H1 (cell line): ENCODE results near the gene EXOSC7. TPM values are rescaled to one million over a fixed set of nuclear protein-coding genes. Genes with fewer than 3 reads are reported as not detected.

Experiments
- CTCF ChIA-PET: fragments of 300-600 bp; sonication (Branson Sonifier 250); formaldehyde crosslinking; loops from one replicate; lab custom pipeline; 2021; ENCODE audit not compliant: partially characterized antibody; lab: Charles Lee
- POLR2A ChIA-PET: fragments of 300-600 bp; sonication (Branson Sonifier 250); formaldehyde crosslinking; loops from one replicate; lab custom pipeline; 2021; ENCODE audit warnings: inconsistent platforms; ENCODE audit not compliant: partially characterized antibody; lab: Charles Lee
- DNase-seq, 2 experiments: peaks; one replicate each; pipeline versions ENCODE4 v3.0.0 to v3.0.0-alpha.2; 2010 to 2022; ENCODE audit warnings: low spot score in 2 of 2, low read depth in 1 of 2, mixed read lengths in 1 of 2
- FAIRE-seq: peaks from 2 replicates; lab custom pipeline; 2011; peaks lifted over from hg19 to GRCh38; lab: Jason Lieb, UNC
- H2AFZ ChIP-seq: 2 replicates; pipeline ENCODE4 v1.8.1; 2012; ENCODE audit warnings: low read length, inconsistent platforms
- H2AK5ac ChIP-seq: 2 replicates; pipeline ENCODE4 v1.6.1; 2013; ENCODE audit warnings: low read depth, low read length
- H2BK120ac ChIP-seq: replicated peaks from 2 replicates; pipeline ENCODE3; 2013; ENCODE audit warnings: low read depth, low read length, inconsistent platforms
- H2BK12ac ChIP-seq: 2 replicates; pipeline ENCODE4 v1.6.1; 2013; ENCODE audit warnings: low read depth, low read length
- H2BK15ac ChIP-seq: 2 replicates; pipeline ENCODE4 v1.6.1; 2013; ENCODE audit warnings: low read length
- H2BK20ac ChIP-seq: 2 replicates; pipeline ENCODE4 v1.6.1; 2013; ENCODE audit warnings: low read length
- H2BK5ac ChIP-seq: 2 replicates; pipeline ENCODE4 v1.6.1; 2013; ENCODE audit warnings: low read depth, low read length
- H3K14ac ChIP-seq: 2 replicates; pipeline ENCODE4 v1.6.1; 2013; ENCODE audit warnings: inconsistent platforms; ENCODE audit not compliant: insufficient read length
- H3K18ac ChIP-seq: 2 replicates; pipeline ENCODE4 v1.6.1; 2013; ENCODE audit warnings: low read length; ENCODE audit errors: extremely low read depth
- H3K23ac ChIP-seq: 2 replicates; pipeline ENCODE4 v1.6.1; 2013; ENCODE audit warnings: inconsistent platforms; ENCODE audit not compliant: insufficient read length
- H3K23me2 ChIP-seq: 2 replicates; pipeline ENCODE4 v1.6.1; 2013; ENCODE audit warnings: low read depth, low read length
- H3K27ac ChIP-seq: 2 replicates; pipeline ENCODE4 v1.6.1; 2011; ENCODE audit warnings: low read depth, low read length, inconsistent platforms
- H3K27me3 ChIP-seq, 4 experiments: replicated peaks in 1 of 4; 1 replicate in 1 of 4; 2 replicates in 3 of 4; pipeline versions ENCODE4 v1.6.1 to v1.8.1; 2011 to 2013; ENCODE audit warnings: low read length in 3 of 4, mild to moderate bottlenecking in 3 of 4, inconsistent platforms in 2 of 4, mixed read lengths in 2 of 4, moderate library complexity in 1 of 4; ENCODE audit not compliant: control insufficient read depth in 3 of 4, insufficient read depth in 3 of 4; ENCODE audit errors: extremely low read depth in 1 of 4
- H3K36me3 ChIP-seq, 4 experiments: 2 replicates each; pipeline versions ENCODE4 v1.6.1 to v1.8.1; 2011 to 2013; ENCODE audit warnings: mild to moderate bottlenecking in 4 of 4, low read length in 3 of 4, moderate library complexity in 2 of 4, control low read depth in 1 of 4, inconsistent platforms in 1 of 4; ENCODE audit not compliant: insufficient read depth in 4 of 4, control insufficient read depth in 2 of 4
- H3K4ac ChIP-seq: replicated peaks from 2 replicates; pipeline ENCODE3; 2013; ENCODE audit warnings: low read length, low read depth, mixed read lengths, inconsistent platforms; ENCODE audit not compliant: insufficient read length
- H3K4me1 ChIP-seq, 4 experiments: replicated peaks in 1 of 4; 1 replicate in 1 of 4; 2 replicates in 3 of 4; pipeline versions ENCODE4 v1.6.1 to v1.8.1; 2011 to 2013; ENCODE audit warnings: low read length in 3 of 4, inconsistent platforms in 2 of 4, mixed read lengths in 1 of 4; ENCODE audit not compliant: insufficient read depth in 4 of 4, control insufficient read depth in 3 of 4
- H3K4me2 ChIP-seq, 2 experiments: 2 replicates each; pipeline versions ENCODE4 v1.6.1 to v1.8.1; 2011 to 2013; ENCODE audit warnings: low read depth in 2 of 2, low read length in 2 of 2, control low read depth in 1 of 2, inconsistent platforms in 1 of 2, mild to moderate bottlenecking in 1 of 2; ENCODE audit not compliant: insufficient read depth in 1 of 2
- H3K4me3 ChIP-seq, 4 experiments: fragments of 200-600, 300-600 bp in 1 of 4; sonication (generic), shearing (Covaris generic), sonication (Bioruptor Twin) in 1 of 4; 2 replicates each; pipeline versions ENCODE4 v1.5.1 to v1.8.1; 2011 to 2016; ENCODE audit warnings: low read length in 4 of 4, low read depth in 3 of 4, control low read depth in 2 of 4, inconsistent platforms in 2 of 4, mild to moderate bottlenecking in 2 of 4, mixed read lengths in 1 of 4, moderate library complexity in 1 of 4; ENCODE audit not compliant: insufficient read depth in 2 of 4; ENCODE audit errors: extremely low read depth in 1 of 4
- H3K56ac ChIP-seq: replicated peaks from 2 replicates; pipeline ENCODE3; 2013; ENCODE audit warnings: low read depth, mild to moderate bottlenecking, mixed read lengths, low read length, inconsistent platforms; ENCODE audit not compliant: insufficient read length
- H3K79me1 ChIP-seq: 2 replicates; pipeline ENCODE4 v1.6.1; 2013; ENCODE audit warnings: low read depth, low read length, control low read depth
- H3K79me2 ChIP-seq, 2 experiments: 2 replicates each; pipeline versions ENCODE4 v1.6.1 to v1.8.1; 2012 to 2013; ENCODE audit warnings: low read length in 2 of 2, mild to moderate bottlenecking in 2 of 2, inconsistent platforms in 1 of 2; ENCODE audit not compliant: insufficient read depth in 2 of 2, control insufficient read depth in 1 of 2
- H3K9ac ChIP-seq, 4 experiments: replicated peaks in 1 of 4; 1 replicate in 1 of 4; 2 replicates in 3 of 4; pipeline versions ENCODE4 v1.6.1 to v1.8.1; 2011 to 2013; ENCODE audit warnings: low read depth in 3 of 4, low read length in 3 of 4, control low read depth in 2 of 4, mild to moderate bottlenecking in 2 of 4, moderate library complexity in 2 of 4, inconsistent platforms in 1 of 4; ENCODE audit errors: extremely low read depth in 1 of 4
- H3K9me3 ChIP-seq, 2 experiments: 2 replicates each; pipeline versions ENCODE4 v1.6.1 to v1.8.1; 2012 to 2013; ENCODE audit warnings: mild to moderate bottlenecking in 2 of 2, moderate library complexity in 2 of 2, control low read depth in 1 of 2, inconsistent platforms in 1 of 2, low read depth in 1 of 2, low read length in 1 of 2, mixed read lengths in 1 of 2; ENCODE audit not compliant: insufficient read depth in 2 of 2
- H4K20me1 ChIP-seq, 2 experiments: replicated peaks in 1 of 2; 2 replicates each; pipeline versions ENCODE3 to v1.8.1; 2011 to 2013; ENCODE audit warnings: inconsistent platforms in 2 of 2, low read length in 2 of 2, mild to moderate bottlenecking in 1 of 2; ENCODE audit not compliant: insufficient read depth in 2 of 2, control insufficient read depth in 1 of 2
- H4K5ac ChIP-seq: 2 replicates; pipeline ENCODE4 v1.6.1; 2013; ENCODE audit warnings: low read length, low read depth, mixed read lengths, inconsistent platforms; ENCODE audit not compliant: insufficient read length
- H4K8ac ChIP-seq: 2 replicates; pipeline ENCODE4 v1.8.0; 2013; ENCODE audit warnings: mild to moderate bottlenecking, moderate library complexity, low read length, inconsistent platforms; ENCODE audit not compliant: insufficient read depth; ENCODE audit errors: extremely low read depth
- H4K91ac ChIP-seq: replicated peaks from 2 replicates; pipeline ENCODE3; 2013; ENCODE audit warnings: low read length, mixed read lengths, inconsistent platforms; ENCODE audit not compliant: insufficient read length
- CEBPB ChIP-seq: IDR thresholded peaks from 2 replicates; pipeline ENCODE4 v1.6.1; 2012; ENCODE audit warnings: low read depth, low read length
- CTBP2 ChIP-seq: IDR thresholded peaks from 2 replicates; pipeline ENCODE4 v1.7.0; 2011; ENCODE audit warnings: borderline replicate concordance, mild to moderate bottlenecking, moderate library complexity, mixed read lengths, low read length; ENCODE audit not compliant: insufficient read depth, insufficient read length
- EGR1 ChIP-seq: IDR thresholded peaks from 2 replicates; pipeline ENCODE4 v1.6.1; 2011; ENCODE audit warnings: low read depth, low read length, borderline replicate concordance
- GABPA ChIP-seq: IDR thresholded peaks from 2 replicates; pipeline ENCODE4 v1.6.1; 2011; ENCODE audit warnings: mild to moderate bottlenecking, low read length, moderate library complexity, borderline replicate concordance; ENCODE audit not compliant: insufficient read depth
- HDAC6 ChIP-seq: IDR thresholded peaks from one replicate; pipeline ENCODE4 v1.7.1; 2012; ENCODE audit warnings: low read depth, mild to moderate bottlenecking, inconsistent platforms, low read length, moderate library complexity
- SIN3A ChIP-seq, 2 experiments: IDR thresholded peaks in 1 of 2; conservative IDR thresholded peaks in 1 of 2; 2 replicates each; pipeline ENCODE4 v1.6.1; 2011 to 2012; ENCODE audit warnings: low read length in 2 of 2, improper control_type of control experiment in 1 of 2, low read depth in 1 of 2, mild to moderate bottlenecking in 1 of 2
- SP1 ChIP-seq: IDR thresholded peaks from 2 replicates; pipeline ENCODE4 v1.6.1; 2011; ENCODE audit warnings: low read depth, low read length
- SRF ChIP-seq: IDR thresholded peaks from 2 replicates; pipeline ENCODE4 v1.6.1; 2011; ENCODE audit warnings: mild to moderate bottlenecking, low read depth, low read length, moderate library complexity
- TCF12 ChIP-seq: IDR thresholded peaks from 2 replicates; pipeline ENCODE4 v1.6.1; 2011; ENCODE audit warnings: low read depth, mild to moderate bottlenecking, low read length
- YY1 ChIP-seq: IDR thresholded peaks from 2 replicates; pipeline ENCODE4 v1.6.1; 2011; ENCODE audit warnings: low read depth, mild to moderate bottlenecking, low read length
- WGBS, 2 experiments: shearing (Covaris generic) in 1 of 2; methylation state at CpG; one replicate each; pipeline versions ENCODE4 v1.1.6 to v1.1.7; 2013 to 2015; ENCODE audit warnings: low lambda C conversion rate in 2 of 2, mixed read lengths in 2 of 2, inconsistent platforms in 1 of 2, low coverage in 1 of 2, missing lambda C conversion rate in 1 of 2; ENCODE audit not compliant: insufficient replicate concordance in 2 of 2, insufficient coverage in 1 of 2, insufficient read length in 1 of 2; ENCODE audit errors: extremely low coverage in 1 of 2, missing lambda C conversion rate in 1 of 2; 5-methylcytosine and 5-hydroxymethylcytosine counted together
- polyA plus RNA-seq, 7 experiments: library from polyadenylated mRNA; depleted of rRNA in 3 of 7; stranded (reverse) in 5 of 7; unstranded in 2 of 7; fragments of >200 nt in 5 of 7; fragments of 200-250 nt in 2 of 7; gene quantifications; 1 replicate in 5 of 7; 2 replicates in 1 of 7; 4 replicates in 1 of 7; pipeline versions ENCODE4 v1.2.1 to v1.2.3, GENCODE V29; 2011 to 2013; ENCODE audit warnings: missing spikeins in 2 of 7, mixed read lengths in 2 of 7
- total RNA-seq: library from RNA; stranded (reverse); fragmentation: NEBNext Ultra II Directional; extraction: Animal tissue kit (Norgen Biotek cat#: 25700); gene quantifications from 2 replicates; pipeline ENCODE4 v1.2.1, GENCODE V29; 2021

Gene EXOSC7
- total and polyA plus RNA-seq, 2 of the 8 experiments (the other 6 are each of a cell fraction or from before 2014, with no cell fraction given), result 92.7 to 94.5 TPM

DNA sequence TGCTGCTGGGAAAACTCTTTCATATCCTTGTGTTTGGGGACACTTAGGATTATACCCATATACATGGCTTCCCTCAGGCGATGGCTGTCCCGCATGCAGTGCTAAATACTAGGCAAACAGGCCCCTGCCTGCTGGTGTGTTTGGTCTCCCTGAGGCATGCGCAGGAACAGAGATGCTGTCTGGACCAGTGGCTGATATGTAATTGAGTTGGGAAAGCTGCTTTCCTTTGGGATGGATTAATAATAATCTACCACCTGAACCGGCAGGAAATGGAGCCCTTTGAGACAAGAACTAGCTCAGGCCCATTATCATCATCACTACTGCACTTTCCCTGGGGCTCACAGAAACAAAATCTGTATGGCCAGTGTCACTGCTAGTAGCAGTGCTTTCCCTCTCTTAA, 18.1 kb upstream of the EXOSC7 start:
- no peak overlapping the region for H4K8ac ChIP-seq
- H4K5ac ChIP-seq, result no peak overlapping the region
- H3K14ac ChIP-seq, result no peak overlapping the region
- H3K23ac ChIP-seq, result no peak overlapping the region
- H3K18ac ChIP-seq, result no peak overlapping the region
- no peak overlapping the region for H2BK12ac ChIP-seq
- H3K4me2 ChIP-seq, result no peak overlapping the region
- POLR2A ChIA-PET, result interaction anchor here (1.5 kb wide), 1 partner anchor 20 kb away, joined by 3 read pairs; no protein-coding TSS in a partner anchor
- no peak for TF ChIP-seq TCF12
- TF ChIP-seq CEBPB, result no peak
- TF ChIP-seq EGR1, result no peak
- TF ChIP-seq SRF, result no peak
- TF ChIP-seq SIN3A (conservative IDR thresholded peaks at IDR 0.05 in 1 of 2, IDR thresholded peaks at IDR 0.05 in 1 of 2; ENCODE audit: low read depth in 1 of 2, low read length in 2 of 2), result no peak
- TF ChIP-seq SP1, result no peak
- no peak for TF ChIP-seq GABPA
- no peak for TF ChIP-seq HDAC6
- no peak for TF ChIP-seq CTBP2
- no peak for TF ChIP-seq YY1
- H3K79me1 ChIP-seq, result peaks cover 5% of the 10 kb centered on the region
- no peak overlapping the region for H2BK15ac ChIP-seq
- H3K27me3 ChIP-seq, result peaks cover 0 to 1% (median 0%) of the 10 kb centered on the region in 4 experiments; a peak in 1 of 7 replicates
- H3K79me2 ChIP-seq, result peaks cover 6 to 45% of the 10 kb centered on the region in 2 experiments; a peak in 3 of 4 replicates
- 97% methylated on average over 4 of the region's 4 CpGs; no CpG with 5 or more reads in 1 of the 2 experiments for WGBS, 2 experiments
- H2BK120ac ChIP-seq, result no peak overlapping the region
- H2BK5ac ChIP-seq, result no peak overlapping the region
- H3K9me3 ChIP-seq, result no peaks in the 10 kb centered on the region
- CTCF ChIA-PET, result no interaction called here
- peaks cover 0 to 4% (median 1%) of the 10 kb centered on the region in 4 experiments; a peak in 2 of 8 replicates for H3K36me3 ChIP-seq
- no peak overlapping the region for H3K56ac ChIP-seq
- H3K4me1 ChIP-seq, result no peaks in the 10 kb centered on the region
- H3K9ac ChIP-seq, result no peak overlapping the region
- H3K4me3 ChIP-seq, result no peak overlapping the region
- H3K23me2 ChIP-seq, result no peaks in the 10 kb centered on the region
- no peak overlapping the region for H3K4ac ChIP-seq
- FAIRE-seq (no peak), DNase-seq (no peak)
- H2AK5ac ChIP-seq, result no peak overlapping the region
- no peak overlapping the region for H3K27ac ChIP-seq
- peaks cover 3 to 7% of the 10 kb centered on the region in 2 experiments for H4K20me1 ChIP-seq
- no peak overlapping the region for H4K91ac ChIP-seq
- no peak overlapping the region for H2AFZ ChIP-seq
- no peak overlapping the region for H2BK20ac ChIP-seq
